B cell (primary cell): Measurements from ENCODE around the gene CPNE1. TPM values are rescaled to one million over a fixed set of nuclear protein-coding genes. Genes with fewer than 3 reads are reported as not detected.

Experiments
- ATAC-seq: fragments of 200-7000 bp; cut with Tn5 transposase; one replicate; pipeline ENCODE4 v1.10.0; 2021; ENCODE audit warnings: low read depth, mild to moderate bottlenecking, moderate number of reproducible peaks, moderate library complexity
- CTCF ChIA-PET: fragments of 350-600 bp; sonication (Branson Sonifier 250); formaldehyde crosslinking; loops from one replicate; lab custom pipeline; 2021; ENCODE audit warnings: antibody characterized with exemption, inconsistent platforms; lab: Charles Lee
- POLR2A ChIA-PET: fragments of 350-600 bp; sonication (Branson Sonifier 250); formaldehyde crosslinking; loops from one replicate; lab custom pipeline; 2021; ENCODE audit warnings: antibody characterized with exemption; lab: Charles Lee
- DNase-seq: peaks from one replicate; pipeline ENCODE4 v3.0.0; 2013
- H2AFZ ChIP-seq: 2 replicates; pipeline ENCODE4 v1.6.1; 2012; ENCODE audit warnings: mild to moderate bottlenecking, low read depth, low read length; ENCODE audit not compliant: insufficient read depth, poor library complexity, severe bottlenecking
- H3K27ac ChIP-seq, 2 donors: 1 replicate in 1 of 2; 2 replicates in 1 of 2; pipeline ENCODE4 v1.5.1; 2012 to 2013; ENCODE audit warnings: low read length in 2 of 2, mild to moderate bottlenecking in 2 of 2, moderate library complexity in 1 of 2
- H3K27me3 ChIP-seq, 4 experiments: fragments of 200-600 bp in 1 of 4; sonication (generic) in 1 of 4; replicated peaks in 1 of 4; 1 replicate in 2 of 4; 2 replicates in 2 of 4; pipeline versions ENCODE4 v1.6.1 to v1.7.0; 2013 to 2016; ENCODE audit warnings: low read length in 3 of 4, mild to moderate bottlenecking in 2 of 4, mixed read lengths in 1 of 4, moderate library complexity in 1 of 4; ENCODE audit not compliant: insufficient read depth in 4 of 4, control insufficient read depth in 3 of 4; ENCODE audit errors: control extremely low read depth in 1 of 4
- H3K36me3 ChIP-seq, 2 experiments: replicated peaks in 1 of 2; 1 replicate in 1 of 2; 2 replicates in 1 of 2; pipeline versions ENCODE4 v1.6.1 to v1.7.1; 2013; ENCODE audit warnings: low read length in 1 of 2; ENCODE audit not compliant: insufficient read depth in 2 of 2, control insufficient read depth in 1 of 2; ENCODE audit errors: control extremely low read depth in 1 of 2, extremely low read depth in 1 of 2
- H3K4me1 ChIP-seq, 2 donors: fragments of 200-600 bp in 1 of 2; sonication (generic) in 1 of 2; 1 replicate in 1 of 2; 2 replicates in 1 of 2; pipeline versions ENCODE4 v1.5.1 to v1.6.1; 2013 to 2017; ENCODE audit warnings: low read length in 2 of 2; ENCODE audit not compliant: control insufficient read depth in 2 of 2, insufficient read depth in 2 of 2
- H3K4me2 ChIP-seq: replicated peaks from 2 replicates; pipeline ENCODE3; 2012; ENCODE audit warnings: mild to moderate bottlenecking, low read depth, low read length; ENCODE audit not compliant: poor library complexity, severe bottlenecking
- H3K4me3 ChIP-seq, 5 experiments: fragments of 200-600 bp in 1 of 5; sonication (generic) in 1 of 5; 1 replicate in 3 of 5; 2 replicates in 2 of 5; pipeline versions ENCODE4 v1.5.1 to v1.7.0; 2011 to 2016; ENCODE audit warnings: low read length in 4 of 5, mild to moderate bottlenecking in 4 of 5, low read depth in 2 of 5, control low read depth in 1 of 5, moderate library complexity in 1 of 5; ENCODE audit not compliant: insufficient read depth in 1 of 5; ENCODE audit errors: control extremely low read depth in 1 of 5, extremely low read depth in 1 of 5
- H3K79me2 ChIP-seq: fragments of 200-600 bp; sonication (generic); one replicate; pipeline ENCODE4 v1.6.0; 2016; ENCODE audit warnings: low read length; ENCODE audit not compliant: control insufficient read depth, insufficient read depth
- H3K9ac ChIP-seq: fragments of 200-600 bp; sonication (generic); 2 replicates; pipeline ENCODE4 v1.6.1; 2017; ENCODE audit warnings: mild to moderate bottlenecking, low read length, moderate library complexity
- H3K9me3 ChIP-seq, 3 donors: one replicate each; pipeline versions ENCODE4 v1.6.1 to v1.7.1; 2013; ENCODE audit warnings: low read length in 2 of 3; ENCODE audit not compliant: control insufficient read depth in 2 of 3, insufficient read depth in 1 of 3; ENCODE audit errors: control extremely low read depth in 1 of 3
- H4K20me1 ChIP-seq: 2 replicates; pipeline ENCODE4 v1.6.0; 2012; ENCODE audit warnings: mild to moderate bottlenecking, low read length; ENCODE audit not compliant: insufficient read depth, control insufficient read depth, poor library complexity, severe bottlenecking
- H3K27ac Mint-ChIP-seq: one replicate; pipeline ENCODE4 v1.8.0; 2021; ENCODE audit warnings: mixed read lengths
- H3K27me3 Mint-ChIP-seq: one replicate; pipeline ENCODE4 v1.8.0; 2021; ENCODE audit warnings: mixed read lengths
- H3K4me1 Mint-ChIP-seq: one replicate; pipeline ENCODE4 v1.8.0; 2021; ENCODE audit warnings: mixed read lengths
- H3K4me3 Mint-ChIP-seq: one replicate; pipeline ENCODE4 v1.8.0; 2021; ENCODE audit warnings: mixed read lengths
- H3K9me3 Mint-ChIP-seq: one replicate; pipeline ENCODE4 v1.8.0; 2022; ENCODE audit warnings: mixed read lengths; ENCODE audit not compliant: insufficient read depth
- CTCF ChIP-seq: fragments of 200-600 bp; IDR thresholded peaks from one replicate; pipeline ENCODE4 v1.8.0; 2022; ENCODE audit warnings: antibody characterized with exemption, mild to moderate bottlenecking
- EZH2 ChIP-seq: IDR thresholded peaks from 2 replicates; pipeline ENCODE4 v1.6.1; 2012; ENCODE audit warnings: borderline replicate concordance, low read depth, mild to moderate bottlenecking, moderate library complexity, low read length; ENCODE audit not compliant: insufficient read depth, poor library complexity, severe bottlenecking
- WGBS: methylation state at CpG from one replicate; pipeline ENCODE4 v1.1.5; 2013; ENCODE audit warnings: missing lambda C conversion rate; ENCODE audit not compliant: insufficient coverage; 5-methylcytosine and 5-hydroxymethylcytosine counted together
- intact Hi-C: fragments of 100-400 bp; cut with micrococcal nuclease; formaldehyde crosslinking; loops from one replicate; pipeline ENCODE4 v1.10.0; 2022
- polyA plus RNA-seq: library from polyadenylated mRNA; depleted of rRNA; stranded (reverse); fragments of >200 nt; gene quantifications from 2 replicates; pipeline ENCODE4 v1.2.3, GENCODE V29; 2012
- total RNA-seq, 2 donors: library from RNA; stranded (reverse); fragments of 120-200 nt in 1 of 2; gene quantifications; 1 replicate in 1 of 2; 2 replicates in 1 of 2; pipeline versions ENCODE4 v1.2.3 to v1.2.4, GENCODE V29; 2013 to 2022

Gene CPNE1
- total and polyA plus RNA-seq, 2 donors (not counting 1 experiment from before 2014, with no cell fraction given) = 321 to 323 TPM

GRCh38 chr20:35604449-35604747, 60.3 kb downstream of the CPNE1 start:
- Histone ChIP-seq H3K9ac (no peak overlapping the region), H2AFZ (no peak overlapping the region), H3K4me3 (no peak overlapping the region), H3K27ac (no peak overlapping the region), H3K4me2 (no peak overlapping the region), H3K79me2 (no peaks in the 10 kb centered on the region), H3K4me1 (peaks cover 16 to 17% of the 10 kb centered on the region in 2 donors), H3K36me3 (no peaks in the 10 kb centered on the region), H4K20me1 (no peaks in the 10 kb centered on the region), H3K9me3 (peaks cover 0 to 6% (median 0%) of the 10 kb centered on the region in 3 donors), H3K27me3 (peaks cover 0 to 38% (median 15%) of the 10 kb centered on the region in 4 experiments)
- TF ChIP-seq CTCF = no peak
- no peak for TF ChIP-seq EZH2
- H3K4me1 Mint-ChIP-seq = peaks cover 16% of the 10 kb centered on the region
- H3K9me3 Mint-ChIP-seq = no peaks in the 10 kb centered on the region
- H3K4me3 Mint-ChIP-seq = no peak overlapping the region
- DNase-seq (peak; percentile 42), ATAC-seq (peak; percentile 32)
- ChIA-PET POLR2A (interaction anchor here (1.7 kb wide), 1 partner anchor 15 kb away, joined by 3 read pairs; no protein-coding TSS in a partner anchor), CTCF (interaction anchor here (0.6 to 3.5 kb wide), 7 partner anchors 9 to 978 kb away, joined by 3 to 25 read pairs (median 5); partner anchors contain the start of genes NFS1, ROMO1 and SPAG4)
- H3K27ac Mint-ChIP-seq = no peak overlapping the region
- H3K27me3 Mint-ChIP-seq = peaks cover 21% of the 10 kb centered on the region
- intact Hi-C loops = loop anchor here (1.0 to 5.0 kb wide), 2 partner anchors 93 to 141 kb away; partner anchors contain the start of genes NFS1 and ROMO1
- WGBS = 57% methylated on average over 2 of the region's 4 CpGs

- peak overlapping the region; percentile 65 for H3K4me3 Mint-ChIP-seq
- H3K4me1 ChIP-seq = peaks cover 16 to 17% of the 10 kb centered on the region in 2 donors
- H3K27me3 ChIP-seq = peaks cover 0 to 40% (median 15%) of the 10 kb centered on the region in 4 experiments
- no peak overlapping the region for H2AFZ ChIP-seq
- no peaks in the 10 kb centered on the region for H4K20me1 ChIP-seq
- peaks cover 16% of the 10 kb centered on the region for H3K4me1 Mint-ChIP-seq
- H3K27ac ChIP-seq = no peak overlapping the region
- H3K9ac ChIP-seq = no peak overlapping the region
- POLR2A ChIA-PET = interaction anchor here (1.7 kb wide), 1 partner anchor 15 kb away, joined by 3 read pairs; no protein-coding TSS in a partner anchor
- DNase-seq (no peak), ATAC-seq (no peak)
- no peaks in the 10 kb centered on the region for H3K36me3 ChIP-seq
- no peak overlapping the region for H3K27ac Mint-ChIP-seq
- 94% methylated on average over 10 of the region's 11 CpGs for WGBS
- intact Hi-C loops = loop anchor here (1.0 to 5.0 kb wide), 2 partner anchors 93 to 141 kb away; partner anchors contain the start of genes NFS1 and ROMO1
- no peak for TF ChIP-seq EZH2
- TF ChIP-seq CTCF = no peak
- no peak overlapping the region for H3K4me3 ChIP-seq
- CTCF ChIA-PET = interaction anchor here (0.6 to 3.5 kb wide), 10 partner anchors 9 to 978 kb away, joined by 3 to 25 read pairs (median 4); partner anchors contain the start of genes NFS1, ROMO1 and SPAG4
- no peaks in the 10 kb centered on the region for H3K9me3 Mint-ChIP-seq
- H3K27me3 Mint-ChIP-seq = peaks cover 27% of the 10 kb centered on the region
- H3K79me2 ChIP-seq = no peaks in the 10 kb centered on the region
- peaks cover 0 to 6% (median 0%) of the 10 kb centered on the region in 3 donors for H3K9me3 ChIP-seq
- no peak overlapping the region for H3K4me2 ChIP-seq
Measured at GRCh38 chr20:35603695-35604448, 60.8 kb downstream of the CPNE1 start.
